ENCODE results near the gene ESYT1. TPM values are rescaled to one million over a fixed set of nuclear protein-coding genes. Genes with fewer than 3 reads are reported as not detected.

The ESYT1 gene
- polyA plus RNA-seq, 1 donor (not counting 4 experiments of a cell fraction or from before 2014, with no cell fraction given) = 141 TPM

DNA sequence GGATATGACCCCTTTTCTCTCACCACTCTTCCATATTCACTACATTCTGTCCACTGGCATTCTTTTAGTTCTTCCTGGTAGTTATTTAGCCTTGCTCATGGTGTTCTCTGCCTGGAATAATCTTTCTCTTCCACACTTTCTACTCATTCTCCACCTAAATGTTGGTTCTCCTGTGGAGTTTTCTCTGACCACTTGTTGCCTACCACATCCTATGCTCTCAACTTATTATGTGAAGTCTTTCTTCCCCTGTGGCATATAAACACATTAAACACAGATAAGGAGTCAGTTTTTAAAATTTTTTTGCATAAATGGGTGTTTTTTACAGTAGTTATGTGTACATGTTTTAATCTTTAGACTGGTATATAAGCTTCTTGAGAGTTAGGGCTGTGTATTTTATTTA is 64.5 kb downstream of the ESYT1 start:
- Histone ChIP-seq H3K27ac (ENCODE audit: control insufficient read depth, insufficient read depth, low read length) (no peak overlapping the region), H3K4me3 (ENCODE audit: control insufficient read depth in 2 of 3, extremely low read depth in 1 of 3, insufficient read depth in 2 of 3, low read depth in 1 of 3, low read length in 3 of 3) (no peak overlapping the region), H3K27me3 (ENCODE audit: control insufficient read depth, extremely low read depth, insufficient read depth, low read length) (no peaks in the 10 kb centered on the region), H4K20me1 (ENCODE audit: control insufficient read depth, extremely low read depth, insufficient read depth, low read length) (no peaks in the 10 kb centered on the region), H3K79me2 (ENCODE audit: control insufficient read depth, insufficient read depth, low read length) (peaks cover 15% of the 10 kb centered on the region), H2AFZ (ENCODE audit: control insufficient read depth, low read length) (no peak overlapping the region), H3K9ac (ENCODE audit: control insufficient read depth, extremely low read depth, insufficient read depth, low read length) (no peak overlapping the region), H3K9me1 (ENCODE audit: control insufficient read depth, extremely low read depth, insufficient read depth, low read length) (no peaks in the 10 kb centered on the region), H3K9me3 (ENCODE audit: control insufficient read depth, low read depth, low read length) (no peaks in the 10 kb centered on the region), H3K4me2 (ENCODE audit: control insufficient read depth, extremely low read depth, insufficient read depth, low read depth, low read length) (no peak overlapping the region), H3K4me1 (ENCODE audit: control insufficient read depth, extremely low read depth, insufficient read depth, low read length) (peaks cover 10% of the 10 kb centered on the region), H3K36me3 (ENCODE audit: control insufficient read depth in 2 of 2, extremely low read depth in 1 of 2, insufficient read depth in 2 of 2, low read length in 2 of 2) (no peaks in the 10 kb centered on the region)
- DNase-seq (ENCODE audit: low read depth, low spot score) (no peak), FAIRE-seq (no peak)
- dilution Hi-C loops (cut with MboI; ENCODE audit: extremely low pct_ligation_motif_present, low sequenced_read_pairs) = no loop called here
- TF ChIP-seq, protein P1, sequence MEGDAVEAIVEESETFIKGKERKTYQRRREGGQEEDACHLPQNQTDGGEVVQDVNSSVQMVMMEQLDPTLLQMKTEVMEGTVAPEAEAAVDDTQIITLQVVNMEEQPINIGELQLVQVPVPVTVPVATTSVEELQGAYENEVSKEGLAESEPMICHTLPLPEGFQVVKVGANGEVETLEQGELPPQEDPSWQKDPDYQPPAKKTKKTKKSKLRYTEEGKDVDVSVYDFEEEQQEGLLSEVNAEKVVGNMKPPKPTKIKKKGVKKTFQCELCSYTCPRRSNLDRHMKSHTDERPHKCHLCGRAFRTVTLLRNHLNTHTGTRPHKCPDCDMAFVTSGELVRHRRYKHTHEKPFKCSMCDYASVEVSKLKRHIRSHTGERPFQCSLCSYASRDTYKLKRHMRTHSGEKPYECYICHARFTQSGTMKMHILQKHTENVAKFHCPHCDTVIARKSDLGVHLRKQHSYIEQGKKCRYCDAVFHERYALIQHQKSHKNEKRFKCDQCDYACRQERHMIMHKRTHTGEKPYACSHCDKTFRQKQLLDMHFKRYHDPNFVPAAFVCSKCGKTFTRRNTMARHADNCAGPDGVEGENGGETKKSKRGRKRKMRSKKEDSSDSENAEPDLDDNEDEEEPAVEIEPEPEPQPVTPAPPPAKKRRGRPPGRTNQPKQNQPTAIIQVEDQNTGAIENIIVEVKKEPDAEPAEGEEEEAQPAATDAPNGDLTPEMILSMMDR (optimal IDR thresholded peaks at IDR 0.05 in 1 of 3, IDR thresholded peaks at IDR 0.05 in 1 of 3, conservative IDR thresholded peaks at IDR 0.05 in 1 of 3; ENCODE audit: extremely low read depth in 1 of 3, insufficient read depth in 2 of 3, low read length in 3 of 3) = no peak
- TF ChIP-seq EZH2 (IDR thresholded peaks at IDR 0.05; ENCODE audit: low read length) = no peak

DNA sequence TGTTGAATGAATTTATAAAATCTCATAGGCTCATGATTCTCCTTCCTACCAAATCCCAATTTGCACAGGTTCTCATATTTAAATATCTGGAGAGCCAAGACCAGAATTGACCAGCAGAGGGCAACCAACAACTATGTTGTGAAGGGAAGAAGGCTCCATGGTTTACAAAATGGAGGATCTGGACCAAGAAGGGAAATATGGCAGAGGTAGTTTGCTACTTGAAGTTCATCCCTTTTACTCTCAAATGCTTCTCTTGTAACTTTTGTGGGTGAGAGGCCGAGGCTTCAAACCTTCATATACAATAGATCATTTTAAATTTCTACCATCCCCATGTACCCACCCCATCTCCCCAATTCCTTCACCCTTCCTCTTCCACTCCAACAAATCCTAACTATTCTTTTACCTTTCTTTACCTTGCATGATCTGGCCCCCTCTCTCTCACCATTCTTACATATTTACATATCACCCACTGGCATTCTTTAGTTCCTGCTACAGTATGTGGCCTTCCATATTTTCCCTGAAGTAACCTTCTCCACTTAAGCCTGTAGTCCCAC is 65.0 kb downstream of the ESYT1 start:
- peaks cover 5% of the 10 kb centered on the region for H3K4me1 ChIP-seq (ENCODE audit: control insufficient read depth, extremely low read depth, insufficient read depth, low read length)
- no peak overlapping the region for H3K27ac ChIP-seq (ENCODE audit: control insufficient read depth, insufficient read depth, low read length)
- peak overlapping the region; percentile 83 for H2AFZ ChIP-seq (ENCODE audit: control insufficient read depth, low read length)
- H3K79me2 ChIP-seq (ENCODE audit: control insufficient read depth, insufficient read depth, low read length) = peaks cover 10% of the 10 kb centered on the region
- no peaks in the 10 kb centered on the region for H3K9me3 ChIP-seq (ENCODE audit: control insufficient read depth, low read depth, low read length)
- no peak for TF ChIP-seq EZH2 (IDR thresholded peaks at IDR 0.05; ENCODE audit: low read length)
- TF ChIP-seq, protein P1 (optimal IDR thresholded peaks at IDR 0.05 in 1 of 3, IDR thresholded peaks at IDR 0.05 in 1 of 3, conservative IDR thresholded peaks at IDR 0.05 in 1 of 3; ENCODE audit: extremely low read depth in 1 of 3, insufficient read depth in 2 of 3, low read length in 3 of 3) = peak; percentile 59 to 82 (median 63)
- no peak overlapping the region for H3K4me2 ChIP-seq (ENCODE audit: control insufficient read depth, extremely low read depth, insufficient read depth, low read depth, low read length)
- no peaks in the 10 kb centered on the region for H3K36me3 ChIP-seq (ENCODE audit: control insufficient read depth in 2 of 2, extremely low read depth in 1 of 2, insufficient read depth in 2 of 2, low read length in 2 of 2)
- H3K9ac ChIP-seq (ENCODE audit: control insufficient read depth, extremely low read depth, insufficient read depth, low read length) = no peak overlapping the region
- FAIRE-seq = peak; percentile 49
- H4K20me1 ChIP-seq (ENCODE audit: control insufficient read depth, extremely low read depth, insufficient read depth, low read length) = no peaks in the 10 kb centered on the region
- H3K9me1 ChIP-seq (ENCODE audit: control insufficient read depth, extremely low read depth, insufficient read depth, low read length) = no peaks in the 10 kb centered on the region
- no peaks in the 10 kb centered on the region for H3K27me3 ChIP-seq (ENCODE audit: control insufficient read depth, extremely low read depth, insufficient read depth, low read length)
- dilution Hi-C loops (cut with MboI; ENCODE audit: extremely low pct_ligation_motif_present, low sequenced_read_pairs) = no loop called here
- H3K4me3 ChIP-seq (ENCODE audit: control insufficient read depth in 2 of 3, extremely low read depth in 1 of 3, insufficient read depth in 2 of 3, low read depth in 1 of 3, low read length in 3 of 3) = no peak overlapping the region
- DNase-seq (ENCODE audit: low read depth, low spot score) = peak; percentile 49

Other genes with a start within 250 kb of the ESYT1 start
- gene PYM1, start 200.4 kb upstream of the ESYT1 start, polyA plus RNA-seq = 43.6 to 63.4 TPM (median 61.6 TPM) in 3 replicates
- 161 to 263 TPM (median 174 TPM) in 3 replicates for gene DGKA, start 197.1 kb upstream of the ESYT1 start, polyA plus RNA-seq
- gene PMEL, start 162.2 kb upstream of the ESYT1 start, polyA plus RNA-seq = 1.3 to 2.1 TPM (median 1.4 TPM) in 3 replicates
- 34.3 to 49.3 TPM (median 47.3 TPM) in 3 replicates for gene CDK2, start 161.4 kb upstream of the ESYT1 start, polyA plus RNA-seq
- 132 to 162 TPM (median 138 TPM) in 3 replicates for gene RAB5B, start 154.2 kb upstream of the ESYT1 start, polyA plus RNA-seq
- gene SUOX, start 131.0 kb upstream of the ESYT1 start, polyA plus RNA-seq = 9.0 to 10.8 TPM (median 9.4 TPM) in 3 replicates
- 0.97 to 1.8 TPM (median 1.1 TPM) in 3 replicates for gene IKZF4, start 107.2 kb upstream of the ESYT1 start, polyA plus RNA-seq
- 663 to 1,841 TPM (median 663 TPM) in 3 replicates for gene RPS26, start 86.3 kb upstream of the ESYT1 start, polyA plus RNA-seq
- 13.6 to 19.8 TPM (median 16.4 TPM) in 3 replicates for gene ERBB3, start 48.1 kb upstream of the ESYT1 start, polyA plus RNA-seq
- gene PA2G4, start 23.7 kb upstream of the ESYT1 start, polyA plus RNA-seq = 247 to 505 TPM (median 480 TPM) in 3 replicates
- gene RPL41, start 11.6 kb upstream of the ESYT1 start, polyA plus RNA-seq = 7,566 to 10,481 TPM (median 10,062 TPM) in 3 replicates
- 0.81 to 1.0 TPM (median 0.85 TPM) in 3 replicates for gene ZC3H10, start 10.0 kb upstream of the ESYT1 start, polyA plus RNA-seq
- 42.3 to 44.9 TPM (median 44.9 TPM) in 3 replicates for gene MYL6B, start 24.3 kb downstream of the ESYT1 start, polyA plus RNA-seq
- 3,666 to 4,542 TPM (median 4,521 TPM) in 3 replicates for gene MYL6, start 30.1 kb downstream of the ESYT1 start, polyA plus RNA-seq
- 23.3 to 37.6 TPM (median 32.5 TPM) in 3 replicates for gene SMARCC2, start 61.2 kb downstream of the ESYT1 start, polyA plus RNA-seq
- gene RNF41, start 93.7 kb downstream of the ESYT1 start, polyA plus RNA-seq = 42.2 to 62.0 TPM (median 49.7 TPM) in 3 replicates
- 45.6 to 53.5 TPM (median 53.0 TPM) in 3 replicates for gene NABP2, start 96.1 kb downstream of the ESYT1 start, polyA plus RNA-seq
- gene SLC39A5, start 101.8 kb downstream of the ESYT1 start, polyA plus RNA-seq = 0.09 TPM in 1 of 3 replicates, not detected in the others
- 14.0 to 21.0 TPM (median 15.2 TPM) in 3 replicates for gene ANKRD52, start 130.1 kb downstream of the ESYT1 start, polyA plus RNA-seq
- gene COQ10A, start 138.7 kb downstream of the ESYT1 start, polyA plus RNA-seq = 7.5 to 12.1 TPM (median 11.6 TPM) in 3 replicates
- 54.3 to 197 TPM (median 105 TPM) in 3 replicates for gene CS, start 172.1 kb downstream of the ESYT1 start, polyA plus RNA-seq
- 122 to 162 TPM (median 160 TPM) in 3 replicates for gene CNPY2, start 187.7 kb downstream of the ESYT1 start, polyA plus RNA-seq
- gene PAN2, start 205.7 kb downstream of the ESYT1 start, polyA plus RNA-seq = 20.0 to 26.3 TPM (median 26.2 TPM) in 3 replicates
- gene IL23A, start 210.6 kb downstream of the ESYT1 start, polyA plus RNA-seq = 0.68 to 1.6 TPM (median 1.5 TPM) in 3 replicates
- gene STAT2, start 231.8 kb downstream of the ESYT1 start, polyA plus RNA-seq = 95.8 to 120 TPM (median 109 TPM) in 3 replicates
- gene APOF, start 234.6 kb downstream of the ESYT1 start, polyA plus RNA-seq = not detected in 3 replicates